ENCODE results near the gene NRXN2. TPM values are rescaled to one million over a fixed set of nuclear protein-coding genes. Genes with fewer than 3 reads are reported as not detected.
"Not testable (repeated sequence)": the region's sequence is repeated elsewhere in the genome, so short reads cannot be mapped to it uniquely, and the experiment has no call there.

The NRXN2 gene
- polyA plus RNA-seq, 3 donors = 17.8 to 24.6 (median 23.0) TPM

DNA sequence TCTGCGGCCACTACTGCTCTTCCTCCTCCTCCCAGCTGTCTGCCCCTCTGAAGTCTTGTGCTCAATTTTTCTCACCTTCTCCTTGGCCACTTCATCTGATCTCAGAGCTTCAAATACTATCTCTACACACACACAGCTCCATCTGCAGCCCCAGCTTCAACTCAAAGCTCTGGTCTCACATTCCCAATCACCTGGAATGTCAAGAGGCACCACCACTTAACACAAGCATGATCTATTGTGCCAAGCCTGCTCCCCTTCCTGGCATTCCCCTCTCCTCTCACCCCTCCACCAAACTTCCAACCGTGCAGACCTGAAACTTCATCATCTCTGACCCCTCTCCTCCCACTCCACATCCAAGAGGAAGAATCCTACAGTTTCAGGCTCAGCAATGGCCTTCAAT is 17.5 kb downstream of the NRXN2 start:
- no peak for DNase-seq

DNA sequence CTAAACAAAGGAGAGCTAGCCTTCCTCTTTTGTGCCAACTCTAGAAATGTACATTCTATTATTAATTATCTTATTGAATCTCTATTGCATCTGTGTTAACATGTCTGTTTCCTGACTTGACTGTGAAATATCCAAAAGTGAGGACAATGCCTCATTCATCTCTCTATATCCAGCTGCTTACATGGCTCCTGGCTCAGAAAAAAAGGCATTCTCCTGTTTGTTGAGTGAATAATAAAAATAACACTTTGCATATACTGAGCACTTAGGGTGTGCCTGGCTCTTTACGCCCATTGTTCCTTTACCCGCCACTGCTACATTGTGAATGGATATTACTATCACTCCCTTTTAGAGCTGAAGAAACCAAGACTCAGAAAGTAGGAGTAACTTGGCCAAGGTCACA is 19.9 kb downstream of the NRXN2 start:
- DNase-seq = no peak

DNA sequence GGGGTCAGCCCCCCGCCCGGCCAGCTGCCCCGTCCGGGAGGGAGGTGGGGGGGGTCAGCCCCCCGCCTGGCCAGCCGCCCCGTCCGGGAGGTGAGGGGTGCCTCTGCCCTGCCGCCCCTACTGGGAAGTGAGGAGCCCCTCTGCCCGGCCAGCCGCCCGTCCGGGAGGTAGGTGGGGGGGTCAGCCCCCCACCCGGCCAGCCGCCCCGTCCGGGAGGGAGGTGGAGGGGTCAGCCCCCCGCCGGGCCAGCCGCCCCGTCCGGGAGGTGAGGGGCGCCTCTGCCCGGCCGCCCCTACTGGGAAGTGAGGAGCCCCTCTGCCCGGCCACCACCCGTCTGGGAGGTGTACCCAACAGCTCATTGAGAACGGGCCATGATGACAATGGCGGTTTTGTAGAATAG is 21.0 kb downstream of the NRXN2 start:
- DNase-seq = not testable (repeated sequence)

DNA sequence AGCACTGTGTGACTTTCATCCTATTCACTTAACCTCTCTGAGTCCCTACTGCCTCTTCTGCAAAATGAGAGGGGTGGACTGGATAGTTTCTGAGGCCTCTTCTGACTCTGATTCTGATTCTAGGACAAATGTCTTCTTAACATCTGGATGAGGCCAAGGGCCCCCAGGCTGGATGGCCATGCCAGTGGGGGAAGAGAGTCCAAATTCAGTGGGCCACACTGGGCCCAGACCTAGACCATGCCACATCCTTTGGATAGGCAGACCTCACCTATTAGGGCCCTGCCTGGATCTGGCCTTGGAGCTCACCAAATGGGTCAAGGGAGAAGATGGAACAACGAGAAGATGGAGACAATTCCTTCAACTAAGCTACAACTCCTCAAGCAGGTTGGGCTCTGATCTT is 24.6 kb downstream of the NRXN2 start:
- no peak for DNase-seq

DNA sequence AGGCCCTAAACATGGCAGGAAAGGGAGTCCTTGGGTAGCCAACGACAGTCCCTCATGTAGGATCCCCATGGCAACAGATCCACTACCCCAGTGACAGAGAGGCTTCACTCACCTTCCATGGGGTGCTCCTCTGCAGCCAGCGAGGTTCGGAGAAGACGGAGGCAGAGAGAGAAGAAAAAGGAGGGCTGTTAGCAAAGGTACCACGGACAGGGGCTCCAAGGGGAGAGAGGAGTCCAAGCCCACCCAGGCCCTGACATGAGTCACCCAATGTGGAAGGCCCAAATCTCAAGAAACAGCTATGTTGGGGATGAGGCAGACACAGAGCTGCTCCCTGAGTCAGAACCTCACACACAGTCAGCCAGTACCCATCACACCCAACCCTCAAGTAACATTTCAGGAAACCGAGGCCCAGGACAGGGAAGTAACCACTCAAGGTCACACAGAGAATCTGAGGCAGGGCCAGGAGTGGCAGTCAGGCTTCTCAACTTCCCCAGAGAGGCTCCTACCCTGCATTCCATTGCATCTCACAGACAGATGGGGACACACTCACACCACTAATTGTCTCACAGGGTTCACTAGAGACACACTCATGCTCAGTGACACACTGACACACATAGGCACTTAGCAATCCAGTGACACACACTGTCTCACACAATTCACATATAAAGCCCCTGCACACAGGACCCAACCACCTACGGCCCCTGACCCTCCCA is 25.2 kb downstream of the NRXN2 start:
- DNase-seq = no peak

DNA sequence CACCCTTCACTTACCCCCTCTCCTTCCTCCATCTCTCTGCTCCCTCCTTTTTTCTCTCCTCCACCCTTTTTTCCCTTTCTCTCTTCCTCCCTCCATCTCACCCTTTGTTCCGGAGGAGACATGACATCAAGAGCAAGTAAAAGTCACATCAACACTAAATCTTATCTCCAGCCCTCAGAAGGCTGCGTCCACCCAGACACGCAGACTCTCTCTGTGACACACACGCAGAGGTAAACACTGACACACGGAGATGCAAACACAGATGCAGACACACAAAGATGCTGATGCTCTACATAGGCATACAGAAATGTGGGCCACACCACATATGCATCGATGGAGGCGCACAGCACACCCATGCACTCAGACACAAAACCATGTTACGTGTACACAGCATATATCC is 27.0 kb downstream of the NRXN2 start:
- DNase-seq = no peak

DNA sequence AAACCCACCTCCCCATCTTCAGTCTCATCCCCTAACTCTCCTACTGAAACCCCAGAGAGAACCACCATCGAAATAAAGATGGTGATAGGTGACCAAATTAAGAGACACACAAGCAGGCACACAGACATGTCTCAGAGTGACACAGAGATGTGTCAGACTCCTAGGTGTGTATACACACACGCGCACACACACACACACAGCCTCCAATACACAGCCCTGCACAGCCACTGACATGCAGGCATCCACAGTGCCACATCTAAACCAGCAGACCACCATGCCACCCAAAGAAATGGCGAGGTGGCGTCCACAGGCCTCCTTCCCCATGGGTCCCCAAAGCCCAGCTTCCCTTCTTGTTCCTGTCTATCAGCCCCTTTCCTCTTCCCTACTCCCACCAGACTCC is 27.4 kb downstream of the NRXN2 start:
- DNase-seq = no peak

DNA sequence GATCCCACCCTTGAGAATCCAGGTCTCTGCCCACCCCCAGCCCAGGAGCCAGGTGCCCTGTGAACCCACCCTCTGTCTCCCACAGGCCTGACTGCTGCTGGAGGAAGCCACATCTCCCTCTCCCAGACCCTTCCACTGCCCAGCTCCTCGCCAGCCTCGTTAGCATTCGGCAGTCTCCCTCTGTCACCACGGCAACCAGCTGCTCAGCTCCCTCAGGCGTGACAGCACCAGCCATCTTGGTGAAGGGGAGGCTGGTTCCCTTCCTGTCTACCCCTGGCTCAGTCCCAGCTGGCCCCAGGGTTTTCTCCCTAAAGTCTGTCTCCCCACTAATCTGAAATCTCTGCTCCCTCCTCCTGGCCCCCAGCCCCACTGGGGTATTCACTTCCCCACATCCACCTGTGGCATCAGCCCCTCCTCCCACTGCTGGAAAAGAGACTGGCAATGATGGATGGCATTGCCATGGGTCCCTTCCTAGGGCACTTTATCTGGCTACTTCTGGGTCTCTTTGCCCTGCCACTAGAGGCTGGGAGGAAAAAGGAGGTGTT is 28.1 kb downstream of the NRXN2 start:
- DNase-seq = peak; percentile 77

DNA sequence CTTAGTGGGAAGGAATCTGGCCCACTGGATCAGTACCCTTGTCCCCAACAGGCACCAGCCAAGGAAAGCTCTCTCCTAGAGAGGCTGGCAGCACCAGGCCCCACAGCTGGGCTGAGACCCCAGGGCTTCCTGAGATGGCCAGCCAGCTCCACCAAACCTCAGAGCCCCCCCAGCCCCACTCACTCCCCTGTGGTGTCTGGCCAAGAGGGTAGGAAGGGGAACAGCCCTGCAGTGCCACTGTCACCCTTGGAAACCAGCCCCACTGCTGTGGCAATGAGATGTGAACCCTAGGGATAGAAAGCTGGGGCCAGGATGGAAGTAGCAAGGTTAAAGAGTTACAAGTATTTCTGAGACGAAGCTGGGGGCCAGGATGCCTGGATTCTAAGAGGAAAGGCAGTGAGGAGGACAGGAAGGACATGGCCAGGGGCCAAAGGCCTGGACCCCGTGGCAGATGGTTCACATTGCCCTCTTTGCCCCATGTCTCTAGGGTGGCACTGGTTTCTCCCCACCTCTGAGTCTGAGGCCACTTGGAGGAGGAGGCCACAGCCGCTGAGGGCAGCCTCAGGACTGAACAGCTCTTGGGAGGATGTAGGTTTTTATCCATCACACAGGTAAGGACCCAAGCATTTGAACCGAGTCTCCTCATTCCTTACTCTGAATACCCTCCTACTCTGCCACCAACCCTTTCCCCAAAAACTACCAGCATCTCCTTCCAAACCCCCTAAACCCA is 28.8 kb downstream of the NRXN2 start:
- no peak for DNase-seq

DNA sequence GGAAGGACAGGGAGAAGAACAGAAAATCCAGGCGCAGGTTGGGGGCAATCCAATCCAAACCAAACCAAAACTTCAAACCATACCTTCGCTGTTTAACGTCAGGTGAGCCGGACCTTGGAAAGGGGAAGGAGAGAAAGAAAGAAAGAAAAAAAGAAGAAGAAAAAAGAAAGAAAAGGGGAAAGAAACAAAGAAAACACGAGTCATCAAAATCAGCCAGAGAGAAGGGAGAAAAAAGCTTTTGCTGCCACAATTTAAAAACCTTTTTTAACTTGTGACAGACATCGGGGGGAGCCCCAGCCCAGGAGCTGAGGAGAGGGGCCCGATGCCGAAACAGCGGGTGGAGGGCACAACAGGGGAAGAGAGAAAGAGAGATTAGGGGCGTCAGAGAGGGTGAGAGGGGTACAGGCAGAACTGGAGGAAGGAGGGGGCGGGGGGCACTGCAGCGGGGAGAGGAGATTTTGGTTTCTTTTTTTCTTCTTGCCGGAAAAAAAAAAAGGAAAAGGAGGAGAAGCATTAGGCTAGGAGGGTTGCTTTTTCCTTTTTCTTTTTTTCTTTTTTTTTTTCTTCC is 30.1 kb downstream of the NRXN2 start:
- DNase-seq = no peak

DNA sequence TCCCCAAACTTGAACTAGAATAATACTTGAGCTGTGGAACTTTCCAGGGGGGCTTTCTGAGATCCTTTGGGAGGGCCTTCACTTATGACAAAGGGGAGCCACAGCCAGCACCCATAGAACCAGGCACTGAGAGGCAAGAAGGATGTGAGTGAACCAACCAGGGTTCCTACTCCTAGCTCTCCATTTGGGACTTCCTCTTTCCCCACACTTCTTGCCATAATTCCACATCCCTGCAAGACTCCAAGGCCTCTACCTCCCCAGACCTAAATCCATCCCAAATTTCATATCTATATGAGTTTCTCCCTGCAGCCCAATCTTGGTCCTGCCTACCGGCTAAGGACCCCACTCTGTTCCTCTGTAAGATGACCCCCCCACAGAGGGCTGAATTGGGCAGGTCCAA is 31.5 kb downstream of the NRXN2 start:
- no peak for DNase-seq

DNA sequence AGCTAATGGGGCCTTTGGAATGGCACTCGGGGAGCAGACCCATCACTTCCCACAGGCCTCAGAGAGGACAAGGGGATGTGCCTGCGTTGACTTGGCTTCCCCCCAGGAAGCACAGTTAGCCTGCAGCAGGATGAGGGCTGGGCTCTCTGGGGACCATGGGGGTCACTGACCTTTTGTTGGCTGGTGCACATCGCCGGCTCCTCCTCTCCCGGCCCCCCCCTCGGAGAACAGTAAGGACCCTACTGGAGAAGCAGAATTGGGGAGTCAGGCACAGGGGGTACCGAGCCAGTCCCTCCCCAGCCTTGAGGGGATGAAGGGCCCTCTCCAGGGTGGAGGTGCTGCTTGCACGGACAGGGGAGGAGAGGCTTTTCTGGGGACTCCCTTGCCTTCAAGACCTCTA is 32.8 kb downstream of the NRXN2 start:
- DNase-seq = no peak

DNA sequence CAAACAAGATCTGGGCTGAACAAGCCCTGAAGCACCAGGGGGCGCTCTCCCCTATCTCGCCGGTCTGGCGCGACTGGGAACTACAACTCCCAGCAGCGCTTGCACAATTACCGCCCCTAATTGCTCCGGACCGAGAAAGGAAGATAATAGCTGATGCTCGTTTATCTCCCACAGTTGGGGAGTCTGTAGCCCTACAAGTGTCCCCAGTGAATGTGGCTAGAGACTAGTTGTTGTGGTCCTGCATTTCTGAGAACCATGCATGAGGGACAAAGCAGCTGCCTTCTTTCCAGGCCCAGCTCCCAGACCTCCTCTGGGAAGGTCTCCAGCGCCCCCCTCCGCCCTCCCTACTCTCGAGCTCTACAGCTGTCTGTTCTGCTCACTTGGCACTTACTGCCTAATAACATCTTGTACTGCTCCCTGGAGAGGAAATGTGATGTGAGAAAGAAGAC is 34.4 kb downstream of the NRXN2 start:
- DNase-seq = peak; percentile 92

DNA sequence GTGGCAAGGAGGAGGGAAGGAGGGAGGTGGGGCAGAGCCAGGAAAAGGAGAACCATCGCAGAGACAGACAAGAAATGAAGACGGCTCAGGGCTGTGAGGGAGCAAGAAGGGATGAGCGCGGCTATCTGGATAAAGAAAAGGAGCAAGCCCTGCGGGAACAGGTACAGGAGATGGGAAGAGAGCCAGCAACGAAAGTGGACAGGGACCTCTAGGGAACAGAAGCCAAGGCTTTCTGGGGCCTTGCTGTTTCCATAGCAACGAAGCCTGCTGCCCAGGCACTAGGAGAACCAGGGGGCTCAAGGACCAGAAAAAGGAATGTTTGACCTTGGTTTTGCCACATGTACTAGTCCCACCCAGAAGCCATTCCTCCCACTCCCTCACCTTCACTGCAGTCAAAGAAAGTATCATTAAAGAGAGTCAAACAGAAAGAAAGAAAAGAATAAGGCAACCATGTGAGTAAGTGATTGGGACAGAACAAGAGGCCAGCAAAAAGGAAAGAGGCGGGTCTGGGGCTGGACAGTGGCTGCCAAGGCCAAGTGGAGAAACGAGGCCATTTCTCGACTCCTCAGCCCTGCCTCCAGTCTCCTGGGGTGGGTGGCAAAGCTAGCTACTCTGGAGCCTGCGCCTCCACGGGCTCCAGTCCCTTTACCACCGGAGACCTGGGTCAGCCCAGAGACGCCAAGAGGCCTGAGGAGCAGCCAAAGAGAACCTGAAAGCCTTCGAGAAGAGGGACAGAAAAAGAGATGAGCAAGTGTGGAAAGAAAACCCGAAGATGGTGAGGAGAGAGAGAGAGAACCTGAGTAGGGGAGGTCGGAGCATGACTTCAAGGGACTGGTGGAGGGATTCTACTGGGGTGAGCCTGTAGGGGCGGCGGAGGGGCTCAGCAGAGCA is 35.1 kb downstream of the NRXN2 start:
- no peak for DNase-seq

DNA sequence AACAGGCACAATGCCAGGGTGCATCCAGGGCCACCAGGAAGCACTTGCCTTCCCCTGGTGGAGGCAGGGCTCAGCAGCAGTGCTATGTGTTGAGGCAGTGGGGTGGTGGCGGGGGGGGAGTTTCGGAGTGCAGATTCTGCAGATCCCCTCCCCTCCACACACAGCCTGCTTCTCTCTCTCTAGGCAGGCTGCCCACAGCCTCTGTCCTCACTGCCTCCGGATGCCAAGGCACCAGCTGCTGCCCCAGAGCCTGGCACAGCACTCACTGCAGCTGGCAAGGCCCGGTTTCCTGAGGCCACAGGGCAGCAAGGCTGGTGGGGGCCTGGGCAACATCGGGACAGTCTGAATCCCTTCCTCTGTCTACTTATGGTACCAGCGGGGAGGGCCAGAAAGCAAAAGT is 35.8 kb downstream of the NRXN2 start:
- DNase-seq = no peak

DNA sequence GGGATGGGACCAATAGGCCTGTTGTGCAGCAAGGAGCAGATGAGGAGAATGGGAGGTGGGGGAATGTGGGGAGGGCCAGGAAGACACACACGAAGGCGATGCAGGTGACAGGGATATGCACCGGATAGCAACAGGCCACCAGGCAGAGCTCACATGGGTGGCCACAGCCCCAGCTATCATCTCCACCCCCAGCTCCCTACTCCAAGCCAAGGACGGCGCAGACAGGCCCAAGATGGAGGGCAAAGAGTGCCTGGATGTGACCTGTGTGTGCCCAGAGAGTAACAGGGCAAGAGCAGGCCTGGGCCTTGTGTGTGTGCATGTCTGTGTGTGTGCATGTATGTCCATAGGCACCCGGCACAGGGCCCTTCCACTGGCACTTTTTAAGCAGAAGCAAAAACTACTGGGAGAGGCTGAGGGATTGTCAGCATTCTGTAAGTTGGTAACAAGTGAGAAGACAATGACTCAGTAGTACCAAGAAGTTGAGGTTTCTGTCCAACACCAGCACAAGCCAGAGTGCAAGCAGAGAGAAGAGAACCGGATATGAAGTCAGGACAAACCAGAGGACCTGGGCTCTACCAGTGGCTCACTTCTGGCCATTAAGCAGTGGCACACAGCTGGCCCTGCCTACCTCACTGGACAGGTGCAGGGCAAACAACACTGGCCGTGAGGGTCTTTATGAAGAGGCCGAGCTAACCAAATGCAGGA is 36.4 kb downstream of the NRXN2 start:
- DNase-seq = no peak

DNA sequence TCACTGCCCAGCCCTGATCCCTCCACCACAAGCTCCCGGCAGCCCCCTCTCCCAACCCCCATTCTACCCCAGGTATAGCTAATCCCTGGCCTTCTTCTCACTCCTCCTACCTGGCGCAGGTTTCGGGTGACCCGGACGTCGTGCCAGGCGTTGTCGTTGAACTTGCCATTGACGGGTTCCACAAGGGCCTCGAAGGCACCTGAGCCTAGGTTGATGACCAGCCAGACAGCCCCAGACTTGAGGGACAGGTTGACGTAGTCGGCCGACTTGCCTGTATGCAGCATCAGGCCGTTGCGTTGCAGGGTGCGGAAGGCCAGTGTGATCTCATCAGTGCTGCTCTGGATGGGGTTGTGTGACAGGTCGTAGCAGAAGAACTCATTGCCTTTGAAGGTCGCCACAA is 37.5 kb downstream of the NRXN2 start:
- DNase-seq = no peak

DNA sequence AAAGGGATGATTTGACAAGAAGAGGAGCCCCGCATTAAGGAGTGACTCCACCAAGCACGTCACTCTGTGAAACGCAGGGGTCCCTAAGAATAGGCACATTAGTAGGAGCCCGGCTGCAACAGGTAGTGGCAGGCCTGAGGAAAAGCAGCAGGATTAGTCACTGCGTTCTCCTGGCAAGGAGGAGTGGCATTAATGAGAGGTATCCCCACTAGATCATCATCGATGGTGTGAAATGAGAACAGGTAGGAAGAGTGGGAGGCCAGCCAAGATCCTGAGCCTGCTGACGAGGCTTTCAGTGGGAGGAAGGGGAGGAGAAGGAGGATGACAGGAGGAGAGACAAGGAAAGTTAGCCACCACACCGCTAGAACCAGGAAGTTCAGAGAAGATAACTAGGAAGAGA is 38.6 kb downstream of the NRXN2 start:
- no peak for DNase-seq

DNA sequence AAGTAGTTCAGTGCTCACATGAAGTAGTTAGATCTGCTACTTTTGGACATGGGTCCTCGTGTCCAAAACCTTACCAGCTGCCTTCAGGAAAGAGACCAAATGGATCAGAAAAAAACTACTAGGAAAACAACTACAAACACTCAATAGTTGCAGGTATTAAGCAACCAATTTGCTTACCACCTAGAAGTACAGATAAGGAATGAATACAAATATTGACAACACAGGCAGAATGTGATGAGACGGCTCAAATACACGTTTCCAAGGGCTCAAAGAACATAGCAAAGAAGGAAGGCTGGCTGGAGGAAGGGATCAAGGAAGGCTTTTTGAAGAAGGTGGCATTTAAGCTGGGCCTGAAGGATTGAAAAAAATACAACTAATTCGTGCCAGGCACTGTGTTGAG is 41.8 kb downstream of the NRXN2 start:
- DNase-seq = no peak

DNA sequence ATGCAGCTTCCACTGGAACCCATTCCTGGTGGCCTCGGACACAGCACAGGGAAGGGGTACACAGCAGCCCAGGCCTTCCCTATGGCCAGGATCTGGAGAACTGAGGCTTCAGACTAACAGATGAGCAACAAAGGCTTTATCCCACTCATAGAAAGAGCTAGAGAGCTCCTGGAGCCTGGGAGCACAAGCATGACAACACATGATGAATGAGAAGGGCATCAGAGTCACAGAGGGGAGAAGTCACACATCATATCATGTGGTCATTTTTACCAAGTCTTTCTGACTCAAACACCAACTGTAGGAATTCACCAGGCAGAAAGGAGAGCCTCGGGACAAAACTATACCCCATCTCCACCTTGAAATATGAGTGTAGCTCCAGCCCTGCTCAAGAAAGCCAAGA is 43.2 kb downstream of the NRXN2 start:
- no peak for DNase-seq

DNA sequence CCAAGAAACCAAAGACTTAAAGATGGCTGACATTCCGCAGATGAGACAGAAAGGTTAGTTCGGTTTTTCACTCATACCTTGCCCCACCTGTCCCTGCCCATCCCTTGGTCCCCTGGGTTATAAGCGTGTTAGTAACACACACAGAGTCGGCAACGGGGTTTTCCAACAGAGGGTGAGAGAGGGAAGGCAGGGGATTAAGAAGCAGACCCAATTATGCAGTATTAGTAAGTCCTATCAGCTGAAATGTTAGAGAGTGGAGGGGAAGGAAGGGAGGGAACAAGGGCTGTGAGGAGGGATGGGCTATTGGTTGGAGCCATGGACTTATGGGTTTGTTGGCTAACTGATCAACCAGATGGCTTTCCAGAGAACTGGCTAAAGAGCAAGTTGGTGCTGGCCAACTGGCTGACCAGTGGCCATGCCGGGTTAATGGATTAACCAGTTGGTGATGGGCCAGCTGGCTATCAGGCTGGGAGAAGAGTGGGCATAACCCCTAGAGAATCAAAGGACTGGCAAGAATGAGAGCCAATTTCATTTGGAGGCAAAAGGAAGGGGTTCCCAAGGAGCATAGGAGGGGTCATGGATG is 45.5 kb downstream of the NRXN2 start:
- no peak for DNase-seq
